GM21723 (cell line): ENCODE results near the gene SRA1.
A peak's percentile ranks its signal among the peaks of the same experiment; 100 is the strongest.
"Not testable (repeated sequence)": the region's sequence is repeated elsewhere in the genome, so short reads cannot be mapped to it uniquely, and the experiment has no call there.

ENCODE experiments used
- ATAC-seq: cut with Tn5 transposase; IDR thresholded peaks from one replicate; pipeline ENCODE4 v1.9.1; 2021; ENCODE audit warnings: mild to moderate bottlenecking, moderate library complexity; ENCODE audit not compliant: unreplicated experiment

Gene SRA1

GRCh38 chr5:140557136-140557805 is at the start of gene SRA1:
Gene SRA1 (minus strand): TSS chr5:140557473. CDS start chr5:140557452, 21 bp downstream.
- peak; percentile 96 for ATAC-seq

GRCh38 chr5:140607031-140607430 is 49.8 kb upstream of the SRA1 start:
- ATAC-seq, result no peak

- ATAC-seq, result no peak
These were observed 48.6 kb upstream of the SRA1 start for GRCh38 chr5:140605879-140606278.

GRCh38 chr5:140603734-140604133 is 46.5 kb upstream of the SRA1 start:
- no peak for ATAC-seq

GRCh38 chr5:140603446-140603698 is 46.1 kb upstream of the SRA1 start:
- not testable (repeated sequence) for ATAC-seq

- ATAC-seq, result no peak
These were observed 44.9 kb upstream of the SRA1 start for GRCh38 chr5:140602147-140602546.

- ATAC-seq, result no peak
These were observed 42.8 kb upstream of the SRA1 start for GRCh38 chr5:140600096-140600495.

- ATAC-seq, result no peak
These were observed 41.6 kb upstream of the SRA1 start for GRCh38 chr5:140598836-140599235.

- no peak for ATAC-seq
These were observed 39.1 kb upstream of the SRA1 start for GRCh38 chr5:140596321-140596741.

- ATAC-seq, result no peak
These were observed 38.4 kb upstream of the SRA1 start for GRCh38 chr5:140595538-140596300.

- ATAC-seq, result no peak
These were observed 36.9 kb upstream of the SRA1 start for GRCh38 chr5:140594169-140594568.

- not testable (repeated sequence) for ATAC-seq
These were observed 35.8 kb upstream of the SRA1 start for GRCh38 chr5:140593070-140593469.

- ATAC-seq, result no peak
These were observed 34.6 kb upstream of the SRA1 start for GRCh38 chr5:140591747-140592372.

- no peak for ATAC-seq
These were observed 33.6 kb upstream of the SRA1 start for GRCh38 chr5:140590861-140591260.

- ATAC-seq, result no peak
These were observed 31.2 kb upstream of the SRA1 start for GRCh38 chr5:140588311-140589070.

- no peak for ATAC-seq
These were observed 30.2 kb upstream of the SRA1 start for GRCh38 chr5:140587495-140587894.

- ATAC-seq, result not testable (repeated sequence)
These were observed 22.0 kb upstream of the SRA1 start for GRCh38 chr5:140579188-140579747.

GRCh38 chr5:140576776-140577201 is 19.5 kb upstream of the SRA1 start:
- ATAC-seq, result no peak

- no peak for ATAC-seq
These were observed 18.0 kb upstream of the SRA1 start for GRCh38 chr5:140575309-140575708.

- no peak for ATAC-seq
These were observed 16.9 kb upstream of the SRA1 start for GRCh38 chr5:140574165-140574564.

- no peak for ATAC-seq
These were observed 16.4 kb upstream of the SRA1 start for GRCh38 chr5:140573683-140574082.
